GM21367 (cell line): ENCODE measurements around the gene RFX3.

Experiments used
- ATAC-seq: cut with Tn5 transposase; IDR thresholded peaks from one replicate; pipeline ENCODE4 v1.9.1; 2021; ENCODE audit not compliant: unreplicated experiment

RFX3 gene

DNA sequence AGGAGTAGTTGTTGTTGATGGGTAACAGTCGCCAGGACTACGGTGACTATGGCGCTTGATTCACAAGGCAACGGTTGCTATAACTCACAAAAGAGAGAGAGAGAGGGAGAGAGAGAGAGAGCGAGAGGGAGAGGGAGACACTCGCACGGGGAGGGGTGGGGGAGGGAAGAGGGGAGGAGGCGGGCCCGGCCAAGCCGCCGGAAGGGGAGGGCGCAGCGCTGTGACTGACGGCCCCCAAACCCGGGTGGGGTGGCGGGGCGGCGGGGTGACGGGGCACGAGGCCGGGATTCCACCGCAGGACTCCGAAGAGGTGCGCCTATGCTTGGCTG is at the start of gene RFX3:
Gene RFX3 (minus strand): TSS at position 166 of the 329 bp plus-strand sequence. CDS start 130,413 bp downstream, outside the sequence.
- ATAC-seq, result peak; percentile 40

DNA sequence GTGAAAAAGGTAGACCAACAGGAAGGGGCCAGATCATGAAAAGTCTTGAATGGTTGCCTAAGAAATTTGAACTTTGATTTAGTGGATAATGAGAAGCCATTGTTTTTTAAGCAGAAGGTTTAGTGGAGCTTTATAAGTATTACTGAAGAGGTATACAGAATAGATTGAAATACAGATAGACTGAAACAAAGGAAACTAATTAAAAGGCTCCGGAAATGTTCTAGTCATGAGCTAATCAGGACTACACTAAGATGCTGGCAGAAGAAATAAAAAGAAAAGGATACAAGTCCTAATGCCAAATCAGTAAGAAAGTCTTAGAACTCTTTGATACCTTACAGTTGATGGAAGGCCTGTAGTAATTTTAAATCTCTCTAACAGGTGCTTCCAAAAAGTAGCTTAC is 45.7 kb upstream of the RFX3 start:
- ATAC-seq, result no peak

DNA sequence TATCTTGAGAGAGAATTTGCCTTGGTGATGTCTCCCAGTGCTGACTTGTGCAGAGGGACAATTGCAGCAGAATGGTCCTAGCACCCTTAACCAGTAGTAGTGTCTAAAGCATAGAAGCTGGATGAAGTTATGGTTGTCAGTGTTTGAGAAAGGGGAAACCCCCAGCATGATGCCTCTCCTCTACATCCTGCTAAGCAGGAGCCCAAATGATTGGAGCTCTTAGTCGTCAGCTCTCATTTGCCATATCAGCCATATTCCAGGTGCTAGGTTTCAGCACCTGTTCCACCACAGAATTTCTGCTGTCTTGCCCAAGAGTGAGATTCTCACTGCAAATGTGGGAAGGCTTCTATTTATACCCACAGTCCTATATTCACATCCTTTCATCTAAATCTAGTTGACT is 43.7 kb upstream of the RFX3 start:
- no peak for ATAC-seq

GRCh38 chr9:3567988-3568387 is 42.2 kb upstream of the RFX3 start:
- no peak for ATAC-seq

GRCh38 chr9:3553076-3553765 is 27.4 kb upstream of the RFX3 start:
- no peak for ATAC-seq

DNA sequence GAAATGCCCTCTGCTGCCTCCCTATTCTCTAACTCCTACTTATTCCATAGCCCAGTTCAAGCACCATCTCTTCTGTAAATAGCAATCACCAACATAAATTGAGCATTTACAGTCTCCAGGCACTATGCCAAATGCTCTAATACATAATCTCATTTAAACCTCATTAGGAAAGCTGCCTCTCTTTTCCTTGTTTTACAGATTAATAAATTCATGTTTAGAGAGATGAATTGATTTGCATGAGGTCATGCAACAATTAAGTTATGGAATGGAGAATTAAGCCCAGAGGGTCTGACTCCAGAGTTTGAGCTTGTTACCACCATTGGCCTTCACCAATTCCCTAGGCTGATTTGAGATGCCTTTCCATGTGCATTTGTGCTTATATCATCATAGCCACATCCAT is 23.4 kb upstream of the RFX3 start:
- ATAC-seq, result no peak

DNA sequence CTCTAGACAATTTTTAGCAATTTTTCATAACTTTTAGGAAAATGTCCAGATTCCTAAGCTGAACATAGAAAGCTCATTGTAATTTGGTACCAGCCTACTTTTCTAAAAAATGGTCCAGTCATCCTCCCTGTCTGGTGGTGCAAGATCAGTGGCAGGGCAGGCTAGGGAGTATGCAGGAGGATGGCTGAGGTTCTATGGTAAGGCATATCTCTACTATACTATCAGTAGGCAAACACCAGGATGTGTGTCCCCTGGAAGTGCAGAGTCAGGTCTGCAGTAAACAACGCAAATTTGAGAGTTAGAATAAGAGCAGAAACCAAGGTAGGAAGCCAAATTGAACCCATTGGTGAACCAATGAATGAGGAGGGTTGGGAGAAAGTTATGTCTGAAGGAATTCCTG is 22.8 kb upstream of the RFX3 start:
- ATAC-seq, result no peak

- no peak for ATAC-seq
These were observed 15.4 kb upstream of the RFX3 start for GRCh38 chr9:3541206-3541605.

- no peak for ATAC-seq
These were observed 9.0 kb upstream of the RFX3 start for GRCh38 chr9:3534614-3535404.

DNA sequence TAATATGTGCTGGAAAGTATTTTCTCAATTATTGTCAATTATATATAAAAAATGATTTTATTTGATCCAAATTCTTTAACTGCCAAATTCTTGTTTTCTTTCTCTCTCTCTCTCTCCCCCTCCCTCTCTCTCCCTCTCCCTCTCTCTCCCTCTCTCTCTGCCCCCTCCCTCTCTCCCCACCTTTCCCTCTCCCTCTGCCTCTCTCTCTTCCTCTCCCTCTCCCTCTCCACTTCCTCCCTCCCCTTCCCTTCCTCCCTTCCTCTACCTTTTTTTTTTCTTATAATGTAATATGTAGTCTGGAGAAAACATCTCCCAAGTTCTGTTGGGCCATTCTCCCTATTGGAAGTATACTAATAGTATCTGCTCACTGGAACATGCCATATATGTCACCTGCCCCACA is 6.4 kb upstream of the RFX3 start:
- ATAC-seq, result no peak

- ATAC-seq, result no peak
These were observed 2.6 kb upstream of the RFX3 start for GRCh38 chr9:3528451-3528850.

GRCh38 chr9:3526997-3527940 is 1.5 kb upstream of the RFX3 start:
- ATAC-seq, result no peak

- ATAC-seq, result peak; percentile 39
These were observed 580 bp upstream of the RFX3 start for GRCh38 chr9:3526165-3526996.

- ATAC-seq, result no peak
These were observed 535 bp downstream of the RFX3 start for GRCh38 chr9:3525096-3525835.

DNA sequence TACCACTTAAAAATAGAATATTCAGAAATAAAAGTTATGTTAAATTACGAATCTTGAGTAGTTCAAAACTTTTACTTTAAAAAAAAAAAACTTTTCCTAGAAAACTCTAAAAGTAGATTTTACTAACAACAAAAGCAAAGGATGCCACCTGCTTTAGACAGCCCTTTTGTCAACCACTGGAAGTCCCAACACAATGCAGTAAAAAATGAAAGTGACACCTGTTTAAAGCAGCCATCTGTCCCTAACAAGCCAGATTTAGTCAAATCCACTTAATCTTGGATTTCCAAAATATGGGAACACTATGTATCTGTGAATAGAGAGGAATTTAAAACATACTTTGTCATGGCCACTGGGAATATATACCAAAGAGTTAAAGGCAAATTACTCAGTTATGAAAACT is 3.8 kb downstream of the RFX3 start:
- ATAC-seq, result no peak

DNA sequence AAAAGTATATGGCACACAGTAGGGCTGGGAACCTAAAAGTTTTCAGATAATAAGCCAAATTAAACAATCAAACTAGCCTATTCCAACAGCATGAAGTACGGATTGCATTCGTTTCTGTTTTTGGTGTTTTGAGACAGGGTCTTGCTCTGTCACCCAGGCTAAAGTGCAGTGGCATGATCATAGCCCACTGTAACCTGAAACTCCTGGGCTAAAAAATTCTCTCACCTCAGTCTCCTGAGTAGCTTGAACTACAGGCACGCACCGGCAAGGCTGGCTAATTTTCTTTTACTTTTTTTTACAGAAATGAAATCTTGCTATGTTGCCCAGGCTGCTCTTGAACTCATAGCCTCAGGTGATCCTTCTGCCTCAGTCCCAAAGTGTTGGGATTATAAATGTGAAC is 5.2 kb downstream of the RFX3 start:
- ATAC-seq, result no peak

DNA sequence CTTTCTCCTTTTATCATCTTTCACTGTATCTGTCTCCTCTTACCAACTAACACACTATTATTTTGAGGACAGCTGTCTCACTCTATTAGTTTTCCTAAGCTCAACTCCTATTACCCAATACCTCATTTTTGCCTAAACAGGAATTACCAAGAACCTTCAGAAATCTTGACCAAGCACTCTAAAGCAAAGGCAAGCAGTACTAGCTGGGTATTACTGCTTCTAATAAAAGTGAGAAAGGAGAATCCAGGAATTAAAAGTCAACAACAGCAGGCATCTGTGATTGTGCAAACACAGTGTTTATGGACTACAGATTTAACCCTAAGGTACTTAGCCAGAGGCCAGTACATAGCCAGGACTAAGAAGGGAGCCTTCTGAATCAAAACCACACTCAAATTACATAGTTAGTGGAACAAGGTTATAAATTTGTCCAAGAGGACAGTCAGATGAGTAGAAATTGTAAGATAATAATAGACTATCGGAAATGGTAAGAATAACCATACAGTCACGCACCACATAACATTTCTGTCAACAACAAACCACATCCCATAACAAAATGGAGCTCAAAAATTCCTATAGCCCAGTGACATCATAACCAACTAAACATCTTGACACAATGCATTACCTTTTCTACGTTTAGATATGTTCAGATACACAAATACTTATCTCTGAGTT is 8.3 kb downstream of the RFX3 start:
- ATAC-seq, result no peak

DNA sequence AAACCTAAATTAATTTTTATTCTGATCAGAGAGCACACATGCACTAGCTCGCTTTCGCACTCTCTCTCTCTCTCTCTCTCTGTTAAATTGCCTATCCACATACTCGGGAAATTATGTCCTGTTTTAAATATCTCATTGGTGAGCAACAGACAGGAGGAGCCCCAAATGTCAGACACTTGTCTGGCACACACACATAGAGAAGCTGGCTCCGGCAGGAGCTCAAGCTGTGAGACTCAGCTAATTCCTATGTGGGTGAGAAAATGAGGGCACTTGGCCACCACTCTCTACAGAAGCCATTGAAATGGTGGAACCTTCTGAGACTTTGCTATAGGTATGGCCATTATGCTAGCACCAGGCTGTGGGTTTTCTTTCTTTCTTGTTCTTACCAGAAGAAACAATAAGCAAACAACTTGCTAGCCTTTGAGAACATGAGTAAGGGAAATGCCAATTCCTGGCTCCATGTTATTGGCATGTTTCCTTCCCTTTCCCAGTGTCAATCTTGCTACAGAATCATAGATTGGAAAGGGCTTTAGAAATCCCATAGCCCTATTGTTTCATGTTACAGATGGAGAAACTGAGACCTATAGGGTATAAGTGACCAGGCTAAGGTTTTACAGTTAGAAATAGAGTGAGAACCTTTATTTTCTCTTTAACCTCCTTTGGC is 9.0 kb downstream of the RFX3 start:
- ATAC-seq, result no peak

GRCh38 chr9:3515405-3515804 is 10.4 kb downstream of the RFX3 start:
- no peak for ATAC-seq
